Gastrocnemius medialis (tissue), 4 donors: Measurements from ENCODE around the gene DZIP1. TPM values are rescaled to one million over a fixed set of nuclear protein-coding genes. Genes with fewer than 3 reads are reported as not detected.

Experiments
- ATAC-seq, 2 donors: fragments of 150-250 bp; one replicate each; pipeline ENCODE4 v1.9.1; 2016
- DNase-seq, 2 donors: peaks; one replicate each; pipeline ENCODE4 v3.0.0-alpha.2; 2019
- H3K27ac ChIP-seq, 4 donors: fragments of 200-600 bp; sonication (generic); 1 replicate in 1 of 4; 2 replicates in 3 of 4; pipeline ENCODE4 v1.5.1; 2016 to 2018; ENCODE audit warnings: mild to moderate bottlenecking in 2 of 4, moderate library complexity in 1 of 4
- H3K27me3 ChIP-seq, 3 donors: fragments of 200-600 bp; sonication (generic) in 2 of 3; 1 replicate in 1 of 3; 2 replicates in 2 of 3; pipeline versions ENCODE4 v1.5.1 to v1.6.0; 2016 to 2019; ENCODE audit warnings: mild to moderate bottlenecking in 1 of 3, moderate library complexity in 1 of 3
- H3K36me3 ChIP-seq, 2 donors: fragments of 200-600 bp; sonication (generic) in 1 of 2; one replicate each; pipeline ENCODE4 v1.5.1; 2017 to 2018
- H3K4me1 ChIP-seq, 2 donors: fragments of 200-600 bp; sonication (generic) in 1 of 2; one replicate each; pipeline ENCODE4 v1.5.1; 2016 to 2017; ENCODE audit warnings: mild to moderate bottlenecking in 2 of 2
- H3K4me3 ChIP-seq, 4 donors: fragments of 200-600 bp; sonication (generic) in 3 of 4; 1 replicate in 1 of 4; 2 replicates in 3 of 4; pipeline ENCODE4 v1.5.1; 2016 to 2019; ENCODE audit warnings: mild to moderate bottlenecking in 2 of 4
- H3K9me3 ChIP-seq, 3 donors: fragments of 200-600 bp; sonication (generic) in 2 of 3; 1 replicate in 1 of 3; 2 replicates in 2 of 3; pipeline ENCODE4 v1.5.1; 2016 to 2019
- POLR2A ChIP-seq, 2 donors: fragments of 450-650 bp; IDR thresholded peaks; one replicate each; pipeline ENCODE4 v1.6.1; 2017; ENCODE audit warnings: antibody characterized with exemption in 2 of 2, mild to moderate bottlenecking in 2 of 2, moderate library complexity in 2 of 2
- in situ Hi-C, 4 donors: fragments of 200-750 bp; cut with MboI; loops; one replicate each; pipeline versions ENCODE4 v1.15.0 to v1.8.0; 2017; ENCODE audit warnings: low sequenced_read_pairs in 4 of 4
- intact Hi-C: fragments of 100-400 bp; cut with DNase I; formaldehyde crosslinking; loops from one replicate; pipeline ENCODE4 v1.15.1; 2023; ENCODE audit warnings: low total_unique reads
- total RNA-seq, 4 donors: library from RNA; depleted of rRNA; stranded (reverse); fragments of >200 nt; gene quantifications; one replicate each; pipeline versions ENCODE4 v1.1.0 to v1.2.3, GENCODE V29; 2016
- TF ChIP-seq, protein P1 (sequence below), 5 experiments: fragments of 450-650 bp in 3 of 5; fragments of 200-600 bp in 2 of 5; sonication (generic) in 2 of 5; IDR thresholded peaks in 4 of 5; conservative IDR thresholded peaks in 1 of 5; 1 replicate in 4 of 5; 2 replicates in 1 of 5; pipeline ENCODE4 v1.5.1; 2016 to 2019; ENCODE audit warnings: antibody characterized with exemption in 5 of 5, mild to moderate bottlenecking in 3 of 5, moderate library complexity in 3 of 5

Gene DZIP1
- total RNA-seq, 4 donors from 2014 or later: 0.22 to 5.6 (median 2.2) TPM

DNA sequence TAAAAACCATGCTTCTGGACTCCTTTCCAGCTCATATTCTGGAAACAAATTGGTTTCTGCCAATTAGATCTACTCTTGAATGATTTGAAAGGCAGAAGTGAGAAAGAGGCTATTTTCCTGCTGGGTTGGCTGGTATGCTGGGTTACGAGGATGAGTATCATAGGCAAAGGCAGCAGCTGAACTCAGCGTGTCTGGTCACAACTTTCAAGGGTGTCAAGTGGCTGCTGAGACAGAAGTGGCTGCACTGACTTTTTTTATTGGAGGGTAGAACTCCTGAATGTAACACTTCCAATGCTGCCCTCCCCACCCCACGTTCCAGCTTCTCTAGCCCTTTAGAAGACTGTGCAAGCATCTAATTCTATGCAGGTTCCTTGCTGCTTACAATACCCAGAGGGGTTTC is 8.3 kb upstream of the DZIP1 start:
- in situ Hi-C loops: no loop called here
- no peaks in the 10 kb centered on the region for H3K36me3 ChIP-seq
- H3K9me3 ChIP-seq: no peaks in the 10 kb centered on the region
- ATAC-seq (no peak), DNase-seq (no peak)
- intact Hi-C loops: loop anchor here (10.0 kb wide), 1 partner anchor 942 kb away; no protein-coding TSS in a partner anchor
- no peak overlapping the region for H3K4me3 ChIP-seq
- no peaks in the 10 kb centered on the region for H3K27me3 ChIP-seq
- no peaks in the 10 kb centered on the region for H3K4me1 ChIP-seq
- TF ChIP-seq, protein P1, sequence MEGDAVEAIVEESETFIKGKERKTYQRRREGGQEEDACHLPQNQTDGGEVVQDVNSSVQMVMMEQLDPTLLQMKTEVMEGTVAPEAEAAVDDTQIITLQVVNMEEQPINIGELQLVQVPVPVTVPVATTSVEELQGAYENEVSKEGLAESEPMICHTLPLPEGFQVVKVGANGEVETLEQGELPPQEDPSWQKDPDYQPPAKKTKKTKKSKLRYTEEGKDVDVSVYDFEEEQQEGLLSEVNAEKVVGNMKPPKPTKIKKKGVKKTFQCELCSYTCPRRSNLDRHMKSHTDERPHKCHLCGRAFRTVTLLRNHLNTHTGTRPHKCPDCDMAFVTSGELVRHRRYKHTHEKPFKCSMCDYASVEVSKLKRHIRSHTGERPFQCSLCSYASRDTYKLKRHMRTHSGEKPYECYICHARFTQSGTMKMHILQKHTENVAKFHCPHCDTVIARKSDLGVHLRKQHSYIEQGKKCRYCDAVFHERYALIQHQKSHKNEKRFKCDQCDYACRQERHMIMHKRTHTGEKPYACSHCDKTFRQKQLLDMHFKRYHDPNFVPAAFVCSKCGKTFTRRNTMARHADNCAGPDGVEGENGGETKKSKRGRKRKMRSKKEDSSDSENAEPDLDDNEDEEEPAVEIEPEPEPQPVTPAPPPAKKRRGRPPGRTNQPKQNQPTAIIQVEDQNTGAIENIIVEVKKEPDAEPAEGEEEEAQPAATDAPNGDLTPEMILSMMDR (IDR thresholded peaks at IDR 0.05 in 4 of 5, conservative IDR thresholded peaks at IDR 0.05 in 1 of 5): no peak
- no peak for TF ChIP-seq POLR2A (IDR thresholded peaks at IDR 0.05)
- no peak overlapping the region for H3K27ac ChIP-seq

DNA sequence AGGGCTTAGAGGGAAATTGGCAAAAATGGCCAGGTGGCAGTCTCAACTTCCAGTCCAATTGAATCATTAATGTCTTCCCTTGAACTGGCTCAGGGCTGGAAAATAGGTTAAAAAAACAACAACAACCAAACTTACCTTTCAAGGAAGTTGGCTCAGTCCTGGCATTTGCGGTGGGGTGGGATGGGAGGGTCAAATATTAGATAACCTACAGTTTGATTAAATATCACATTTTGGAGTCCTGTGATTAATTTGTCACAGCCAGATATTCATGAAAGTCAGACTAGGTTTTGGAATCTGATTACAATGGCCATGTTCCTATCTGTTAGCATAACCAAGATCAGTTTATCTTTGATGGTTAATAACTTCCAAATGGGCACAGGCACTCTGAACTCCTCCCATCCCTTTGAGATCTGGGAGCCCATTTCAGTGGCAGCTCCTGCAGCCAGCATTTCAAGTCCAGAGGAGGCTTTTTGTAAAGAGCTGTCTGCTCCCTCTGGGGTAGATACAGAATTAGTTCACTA is 7.8 kb upstream of the DZIP1 start:
- intact Hi-C loops: loop anchor here (10.0 kb wide), 1 partner anchor 942 kb away; no protein-coding TSS in a partner anchor
- TF ChIP-seq, protein P1 (IDR thresholded peaks at IDR 0.05 in 4 of 5, conservative IDR thresholded peaks at IDR 0.05 in 1 of 5): no peak
- no peak for TF ChIP-seq POLR2A (IDR thresholded peaks at IDR 0.05)
- no peaks in the 10 kb centered on the region for H3K36me3 ChIP-seq
- no peaks in the 10 kb centered on the region for H3K27me3 ChIP-seq
- no peak overlapping the region for H3K27ac ChIP-seq
- no peak for DNase-seq
- no peak for ATAC-seq
- in situ Hi-C loops: no loop called here
- H3K4me3 ChIP-seq: no peak overlapping the region
- H3K4me1 ChIP-seq: no peaks in the 10 kb centered on the region
- no peaks in the 10 kb centered on the region for H3K9me3 ChIP-seq

DNA sequence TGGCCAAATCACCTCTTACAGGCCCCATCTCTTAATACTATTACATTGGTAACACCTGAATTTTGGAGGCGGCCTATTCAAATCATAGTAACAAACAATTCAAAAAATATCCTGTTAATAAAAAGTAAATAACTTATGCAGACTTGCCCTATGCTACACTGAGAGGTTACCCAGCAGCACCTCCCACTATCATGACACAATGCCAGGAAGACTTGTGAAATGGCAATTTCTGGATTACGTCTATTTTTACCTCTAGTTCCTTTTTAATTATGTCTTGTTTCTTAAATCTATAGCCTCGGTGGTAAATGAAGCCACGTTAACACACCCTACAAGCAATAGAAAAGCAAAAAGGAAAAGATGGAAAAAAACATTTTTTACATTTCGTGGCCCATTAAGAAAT is 6.2 kb upstream of the DZIP1 start:
- Histone ChIP-seq H3K4me3 (no peak overlapping the region), H3K36me3 (no peaks in the 10 kb centered on the region), H3K27ac (no peak overlapping the region), H3K4me1 (no peaks in the 10 kb centered on the region), H3K27me3 (no peaks in the 10 kb centered on the region), H3K9me3 (no peaks in the 10 kb centered on the region)
- intact Hi-C loops: loop anchor here (10.0 kb wide), 1 partner anchor 944 kb away; no protein-coding TSS in a partner anchor
- in situ Hi-C loops: no loop called here
- TF ChIP-seq POLR2A (IDR thresholded peaks at IDR 0.05): no peak
- TF ChIP-seq, protein P1 (IDR thresholded peaks at IDR 0.05 in 4 of 5, conservative IDR thresholded peaks at IDR 0.05 in 1 of 5): no peak
- ATAC-seq (no peak), DNase-seq (no peak)

DNA sequence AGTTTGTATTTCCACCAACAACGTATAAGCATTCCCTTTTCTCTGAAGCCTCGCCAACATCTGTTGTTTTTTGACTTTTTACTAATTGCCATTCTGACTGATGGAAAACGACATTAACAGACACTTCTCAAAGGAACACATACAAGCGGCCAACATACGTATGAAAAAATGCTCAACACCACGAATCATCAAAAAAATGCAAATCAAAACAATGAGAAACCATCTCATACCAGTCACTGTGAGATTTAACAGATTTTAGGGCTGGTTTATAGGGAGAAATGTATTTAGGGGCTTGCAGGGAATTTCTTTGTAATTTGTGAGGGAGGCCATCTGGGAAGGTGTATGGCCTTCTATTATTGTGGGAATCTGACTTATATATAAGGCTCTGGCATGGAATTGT is 2.8 kb upstream of the DZIP1 start:
- H3K36me3 ChIP-seq: no peaks in the 10 kb centered on the region
- ATAC-seq: no peak
- intact Hi-C loops (no loop called here), in situ Hi-C loops (no loop called here)
- H3K4me1 ChIP-seq: peaks cover 4 to 6% of the 10 kb centered on the region in 2 donors
- no peak for DNase-seq
- H3K27ac ChIP-seq: no peak overlapping the region
- peaks cover 0 to 2% (median 0%) of the 10 kb centered on the region in 3 donors for H3K27me3 ChIP-seq
- H3K4me3 ChIP-seq: no peak overlapping the region
- no peaks in the 10 kb centered on the region for H3K9me3 ChIP-seq
- TF ChIP-seq POLR2A (IDR thresholded peaks at IDR 0.05): no peak
- TF ChIP-seq, protein P1 (IDR thresholded peaks at IDR 0.05 in 4 of 5, conservative IDR thresholded peaks at IDR 0.05 in 1 of 5): no peak
